H54 (cell line): ENCODE results near the gene GPHA2.
A peak's percentile ranks its signal among the peaks of the same experiment; 100 is the strongest.

Experiments used
- DNase-seq: peaks from one replicate; pipeline ENCODE4 v3.0.0; 2011; ENCODE audit warnings: low spot score, mixed read lengths; ENCODE audit not compliant: insufficient read length
- FAIRE-seq: peaks from 3 replicates; lab custom pipeline; 2011; peaks lifted over from hg19 to GRCh38; lab: Jason Lieb, UNC
- POLR2A ChIP-seq: IDR thresholded peaks from 2 replicates; pipeline ENCODE4 v1.6.1; 2011; ENCODE audit warnings: low read depth, mild to moderate bottlenecking, low read length

Gene GPHA2

DNA sequence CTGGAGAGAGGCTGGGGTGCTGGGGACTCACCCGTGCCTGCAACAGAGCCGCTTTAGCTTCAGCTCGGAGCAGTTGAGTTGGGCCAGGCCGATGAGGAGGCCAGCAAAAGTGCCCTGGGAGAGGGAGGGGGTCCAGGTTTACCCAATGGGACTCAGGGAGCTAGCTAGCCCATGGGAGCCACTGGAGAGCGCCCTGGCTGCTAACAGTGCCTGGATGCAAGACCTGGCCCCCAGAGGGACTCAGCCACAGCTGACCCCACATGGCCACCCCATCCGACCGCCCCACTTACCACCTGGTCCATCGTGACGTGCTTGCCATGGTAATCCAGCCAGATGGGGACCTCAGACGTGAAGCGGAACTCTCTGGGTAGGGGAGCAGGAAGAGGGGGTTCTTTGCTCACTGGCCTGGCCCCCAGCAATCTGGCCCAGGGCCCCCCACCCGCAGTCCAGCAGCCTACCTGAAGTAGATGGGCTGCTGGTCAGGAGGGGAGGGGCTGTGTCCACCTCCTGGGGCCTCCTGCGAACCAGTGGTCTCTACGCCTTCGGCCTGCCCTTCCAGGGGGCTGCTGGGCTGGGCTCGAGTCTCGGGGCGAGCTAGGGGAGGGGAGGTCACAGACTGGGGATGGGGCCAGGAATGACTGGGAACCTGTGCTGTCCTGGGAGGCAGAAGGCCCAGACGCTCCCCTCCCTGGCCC lies 38.2 kb downstream of the GPHA2 start:
- FAIRE-seq (no peak), DNase-seq (no peak)
- no peak for TF ChIP-seq POLR2A

GRCh38 chr11:64896448-64897022 lies 39.2 kb downstream of the GPHA2 start:
- FAIRE-seq (no peak), DNase-seq (no peak)
- no peak for TF ChIP-seq POLR2A

DNA sequence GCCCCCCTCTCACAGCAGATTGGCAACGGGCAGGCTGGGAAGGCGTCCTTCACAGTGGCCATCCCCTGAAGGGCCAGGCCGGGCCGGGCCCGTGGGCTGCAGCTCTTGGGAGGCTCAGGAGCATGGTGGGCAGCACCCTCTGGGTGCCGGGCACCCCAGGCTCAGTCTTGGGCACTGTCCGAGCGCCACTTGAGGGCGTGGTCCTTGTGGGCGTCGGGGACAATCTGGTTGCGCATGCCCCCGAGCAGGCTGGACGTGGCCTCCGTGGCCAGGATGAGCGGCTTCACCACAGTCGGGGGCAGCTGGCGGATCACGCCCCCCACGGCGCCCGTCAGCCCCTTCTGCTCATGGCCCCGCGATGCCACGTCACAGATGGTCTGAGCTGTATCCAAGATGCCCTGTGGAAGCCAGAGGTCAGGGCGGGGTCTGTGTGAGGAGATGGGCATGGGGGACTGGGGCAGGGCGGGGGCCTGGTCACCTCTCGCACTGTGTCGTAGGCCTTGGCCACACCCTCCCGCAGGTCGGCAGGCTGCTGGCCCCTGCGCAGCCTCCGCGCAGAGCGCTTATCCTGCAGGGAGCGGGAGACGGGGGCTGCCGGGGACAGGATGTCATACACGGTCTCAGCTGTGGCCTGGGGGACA lies 40.8 kb downstream of the GPHA2 start:
- no peak for FAIRE-seq
- no peak for TF ChIP-seq POLR2A

DNA sequence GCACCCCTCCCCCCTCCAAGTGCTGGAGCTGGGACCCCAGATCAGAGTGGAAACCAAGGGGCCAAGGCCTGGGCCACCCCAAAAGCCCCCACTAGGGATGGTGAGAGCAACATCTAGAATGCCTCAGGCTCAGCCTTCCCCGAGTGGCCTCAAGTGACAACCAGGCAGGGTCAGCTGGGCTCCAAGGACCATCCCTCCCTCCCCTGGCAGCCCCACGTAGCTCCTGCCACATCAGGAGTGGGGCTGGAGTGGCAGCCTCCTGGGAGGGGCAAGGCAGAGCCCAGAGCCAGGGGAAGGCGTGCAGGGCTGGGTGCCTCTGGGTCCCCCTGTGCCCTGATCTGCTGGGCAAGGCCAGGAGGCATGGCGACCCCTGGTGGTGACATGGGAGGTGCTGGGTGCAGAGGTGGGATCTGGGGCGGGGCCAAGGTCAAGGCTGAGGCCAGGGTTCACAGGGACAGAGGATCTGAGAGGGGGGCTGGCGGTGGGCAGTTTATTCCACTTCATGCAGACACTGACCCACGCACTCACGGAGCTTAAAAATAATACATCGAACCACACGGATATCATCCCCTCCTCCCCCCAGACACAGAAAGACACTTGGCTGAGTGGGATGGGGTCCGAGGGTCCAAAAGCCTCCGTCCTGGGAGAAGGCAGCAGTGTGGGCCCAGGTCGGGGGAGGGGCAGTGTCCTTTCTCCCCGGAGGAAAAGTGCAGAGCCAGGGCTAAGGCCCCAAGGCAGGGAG lies 41.5 kb downstream of the GPHA2 start:
- peak; percentile 72 for DNase-seq
- no peak for FAIRE-seq
- TF ChIP-seq POLR2A, result no peak

More for the DNA sequence above, 40.8 kb downstream of the GPHA2 start:
- DNase-seq, result no peak

DNA sequence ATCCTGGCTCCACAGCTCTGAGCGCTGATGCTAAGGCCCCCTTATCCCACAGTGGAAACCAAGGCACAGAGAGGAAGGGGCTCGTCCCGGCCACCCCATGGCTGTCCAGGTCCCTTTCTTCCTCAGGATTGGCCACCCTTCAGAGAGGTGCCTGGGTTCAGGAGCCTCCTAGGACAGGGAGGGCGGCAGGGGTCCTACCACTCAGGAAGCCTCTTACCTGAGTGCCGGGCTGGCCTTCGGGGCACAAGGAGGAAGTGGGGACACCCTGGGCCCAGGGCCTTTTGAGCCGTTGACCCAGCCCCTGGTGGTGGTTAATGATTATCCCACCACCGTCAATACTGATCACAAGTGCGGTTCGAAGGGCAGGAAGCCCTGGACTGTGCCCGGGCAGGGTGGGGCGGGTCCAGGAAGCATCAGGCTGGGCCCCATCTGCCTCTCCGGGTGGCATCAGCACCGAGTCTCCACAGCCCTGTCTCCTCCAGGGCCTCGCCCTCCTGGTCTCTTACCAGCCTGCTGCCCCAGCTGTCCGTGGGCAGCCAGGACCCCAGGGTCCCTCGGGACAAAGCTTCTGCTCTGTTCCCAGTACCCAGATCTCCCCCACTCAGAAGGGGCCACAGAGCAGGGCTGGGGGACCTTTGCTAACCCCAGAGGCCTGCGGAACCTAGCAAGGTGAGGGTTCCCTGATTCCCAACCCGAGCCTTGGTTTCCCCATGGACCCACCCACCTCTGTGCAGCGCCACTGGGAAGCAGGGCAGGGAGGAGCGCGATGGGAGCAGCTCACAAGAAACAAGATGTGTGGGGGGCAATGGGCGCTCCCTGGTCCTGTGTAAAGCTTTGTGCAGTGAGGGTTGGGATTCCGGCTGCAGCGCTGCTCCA lies 42.3 kb downstream of the GPHA2 start:
- FAIRE-seq, result no peak
- DNase-seq, result no peak
- TF ChIP-seq POLR2A, result no peak

DNA sequence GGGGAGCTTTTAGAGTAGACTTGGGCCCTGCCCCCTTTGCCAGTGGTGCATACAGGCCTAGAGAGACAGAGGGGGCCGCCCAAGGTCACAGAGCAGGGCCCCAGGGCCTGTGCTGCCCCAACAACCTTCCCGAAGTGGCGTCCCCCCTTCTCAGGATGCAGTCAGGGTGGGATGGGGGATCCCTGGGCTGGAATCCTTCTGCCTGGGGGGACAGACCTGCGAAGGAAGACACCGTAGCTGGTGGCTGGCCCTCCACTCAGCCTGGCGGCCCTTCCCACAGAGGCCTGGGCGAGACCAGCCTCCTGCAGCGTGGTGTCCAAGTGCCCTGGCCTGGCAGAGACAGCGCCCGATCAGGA lies 42.9 kb downstream of the GPHA2 start:
- DNase-seq, result no peak
- no peak for TF ChIP-seq POLR2A
- no peak for FAIRE-seq

GRCh38 chr11:64892411-64892831 lies 43.3 kb downstream of the GPHA2 start:
- FAIRE-seq, result no peak
- DNase-seq, result no peak
- TF ChIP-seq POLR2A, result no peak

DNA sequence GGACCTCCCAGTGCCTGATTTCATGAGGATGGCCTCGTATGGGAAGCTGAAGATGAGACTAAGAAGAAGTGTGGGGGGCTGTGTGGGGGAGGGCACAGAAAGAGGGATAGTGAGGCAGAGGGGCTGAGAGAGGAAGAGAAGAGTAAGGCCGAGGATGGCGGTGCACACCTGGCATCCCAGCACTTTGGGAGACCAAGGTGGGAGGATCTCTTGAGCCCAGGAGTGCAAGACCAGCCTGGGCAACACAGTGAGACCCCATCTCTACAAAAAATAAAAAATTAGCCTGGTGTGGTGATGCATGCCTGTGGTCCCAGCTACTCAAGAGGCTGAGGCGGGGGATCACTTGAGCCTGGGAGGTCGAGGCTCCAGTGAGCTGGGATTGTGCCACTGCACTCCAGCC lies 43.8 kb downstream of the GPHA2 start:
- no peak for TF ChIP-seq POLR2A
- no peak for FAIRE-seq

GRCh38 chr11:64891215-64891848 lies 44.4 kb downstream of the GPHA2 start:
- FAIRE-seq, result no peak
- DNase-seq, result no peak
- no peak for TF ChIP-seq POLR2A

More for the DNA sequence above, 43.8 kb downstream of the GPHA2 start:
- no peak for DNase-seq

- no peak for TF ChIP-seq POLR2A
- no peak for FAIRE-seq
These were observed 45.2 kb downstream of the GPHA2 start for GRCh38 chr11:64890522-64890939.

DNA sequence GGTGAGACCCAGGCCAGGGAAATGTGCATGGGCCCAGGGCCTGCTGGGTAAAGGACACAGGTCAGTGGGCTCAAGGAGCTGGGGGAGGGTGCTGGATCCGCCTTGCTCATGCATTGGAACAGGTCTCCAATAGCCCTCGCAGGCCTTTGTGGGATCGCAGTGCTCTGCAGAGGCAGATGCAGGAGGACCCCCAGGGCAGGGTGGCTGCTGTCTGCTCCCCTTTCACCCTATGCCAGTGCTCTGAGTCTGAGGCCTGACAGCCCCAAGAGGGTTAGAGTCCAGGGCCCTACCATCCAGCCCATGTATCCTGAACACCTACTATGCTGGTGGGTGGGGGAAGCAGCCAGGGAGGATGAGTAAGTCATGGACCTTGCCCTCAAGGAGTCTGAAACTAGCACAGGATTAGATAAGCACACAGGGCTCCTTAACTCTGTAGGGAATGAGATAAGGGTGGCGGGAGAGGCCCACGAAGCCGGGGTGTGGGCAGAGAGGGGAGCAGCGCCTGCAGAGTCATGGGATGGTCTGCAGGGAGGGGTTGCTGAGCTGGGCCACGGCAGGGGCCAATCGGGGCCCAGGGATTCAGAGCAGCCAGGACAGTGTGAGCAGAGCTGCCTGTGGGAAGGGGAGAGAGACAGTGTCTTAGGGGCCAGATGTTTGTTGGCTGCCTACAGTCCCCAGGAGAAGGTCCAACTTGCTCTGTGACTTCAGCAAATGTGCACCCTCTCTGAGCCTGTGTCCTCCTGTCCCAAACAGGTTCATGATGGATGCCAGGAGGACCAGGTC lies 46.8 kb downstream of the GPHA2 start:
- no peak for DNase-seq
- TF ChIP-seq POLR2A, result no peak
- no peak for FAIRE-seq

More at GRCh38 chr11:64890522-64890939, 45.2 kb downstream of the GPHA2 start:
- no peak for DNase-seq

- TF ChIP-seq POLR2A, result no peak
- DNase-seq (no peak), FAIRE-seq (no peak)
These were observed 47.3 kb downstream of the GPHA2 start for GRCh38 chr11:64888406-64888728.
